HL-60/S4 treated with retinoic acid at 250 ng/mL for 4 days and 3 days (cell line): ENCODE data around the gene SH3D21.

Source experiments
- in situ Hi-C: fragments of 300-500 bp; cut with MboI; formaldehyde crosslinking; loops from 2 replicates; pipeline ENCODE4 v1.7.0; 2022; ENCODE audit warnings: low sequenced_read_pairs

Gene SH3D21

DNA sequence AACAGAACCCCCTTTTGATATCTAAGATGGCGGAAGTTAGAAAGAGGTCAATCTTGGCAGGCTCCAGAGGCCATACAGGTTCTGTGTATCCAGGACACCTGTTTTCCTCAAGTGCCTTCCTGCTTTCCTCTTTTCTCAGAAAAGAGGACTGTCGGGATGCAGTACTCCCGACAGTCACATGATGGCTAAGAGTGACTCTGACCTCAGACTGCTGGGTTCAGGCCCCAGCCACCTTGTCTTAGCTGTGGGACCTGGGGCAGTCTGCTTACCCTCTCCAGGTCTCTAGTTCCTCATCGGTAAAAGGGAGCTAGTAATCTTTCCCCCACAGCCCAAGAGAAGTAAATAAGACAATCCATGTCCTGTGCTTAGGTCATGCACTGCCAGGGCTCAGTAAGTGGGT is 49.6 kb downstream of the SH3D21 start:
- in situ Hi-C loops, result no loop called here

GRCh38 chr1:36358514-36359084 is 52.4 kb downstream of the SH3D21 start:
- in situ Hi-C loops, result no loop called here

DNA sequence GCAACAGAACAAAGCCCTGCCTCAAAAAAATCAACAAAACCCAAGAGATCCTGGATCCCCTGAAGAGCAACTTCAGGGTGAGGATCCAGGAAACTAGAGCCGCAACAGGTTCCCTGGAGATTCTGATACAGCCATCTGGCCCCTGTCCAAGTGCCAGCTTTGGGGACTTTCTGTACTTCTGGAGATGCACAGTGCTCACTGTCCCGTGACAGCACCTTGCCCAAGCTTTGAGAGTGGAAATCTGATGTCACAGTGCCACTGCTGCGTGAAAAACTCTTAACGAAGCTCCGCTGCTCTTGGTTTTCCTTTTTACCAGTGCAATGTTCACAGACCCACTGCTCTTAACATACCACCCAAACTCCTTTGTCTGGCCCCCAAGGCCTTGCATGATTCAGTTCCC is 53.2 kb downstream of the SH3D21 start:
- in situ Hi-C loops, result no loop called here

GRCh38 chr1:36359911-36360550 is 53.9 kb downstream of the SH3D21 start:
- in situ Hi-C loops, result no loop called here

- in situ Hi-C loops, result no loop called here
Observed at GRCh38 chr1:36365381-36365780, 59.2 kb downstream of the SH3D21 start.

- in situ Hi-C loops, result no loop called here
Observed at GRCh38 chr1:36366091-36366661, 60.0 kb downstream of the SH3D21 start.

DNA sequence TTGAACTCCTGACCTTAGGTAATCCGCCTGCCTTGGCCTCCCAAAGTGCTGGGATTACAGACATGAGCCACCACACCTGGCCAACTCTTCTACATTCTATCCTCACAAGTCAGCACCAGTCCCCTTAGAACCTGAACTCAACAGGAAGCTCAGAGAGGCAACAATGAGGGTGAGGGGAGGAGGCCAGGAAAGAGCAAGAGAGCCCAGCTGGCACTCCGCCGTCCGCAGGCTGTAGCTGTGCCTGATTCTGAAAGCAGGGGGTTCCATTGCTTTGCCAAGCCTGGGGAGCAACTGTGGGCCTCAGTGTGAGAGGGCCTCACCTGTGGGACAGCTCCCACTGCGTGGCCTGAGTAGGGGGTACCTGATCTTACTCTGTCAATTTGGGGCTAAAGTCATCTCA is 60.9 kb downstream of the SH3D21 start:
- in situ Hi-C loops, result no loop called here

DNA sequence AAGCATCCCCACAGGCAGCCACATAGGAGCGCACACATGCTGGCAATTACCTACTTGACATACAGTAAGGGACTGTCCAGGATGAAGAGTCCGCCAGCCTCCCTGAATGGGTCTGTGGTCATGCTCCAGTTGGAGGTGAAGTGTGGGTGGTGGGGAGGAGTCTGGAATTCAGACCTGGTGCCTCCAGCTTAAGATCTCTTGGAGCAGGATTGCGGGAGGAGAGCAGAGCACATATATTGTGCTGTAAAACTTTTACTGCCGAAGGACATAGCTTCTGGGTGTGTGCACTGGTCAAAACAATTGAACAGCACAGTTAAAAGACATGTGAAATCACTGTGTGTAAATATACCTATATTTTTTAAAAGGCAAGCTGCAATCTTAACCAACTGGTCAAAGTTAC is 61.6 kb downstream of the SH3D21 start:
- in situ Hi-C loops, result no loop called here

DNA sequence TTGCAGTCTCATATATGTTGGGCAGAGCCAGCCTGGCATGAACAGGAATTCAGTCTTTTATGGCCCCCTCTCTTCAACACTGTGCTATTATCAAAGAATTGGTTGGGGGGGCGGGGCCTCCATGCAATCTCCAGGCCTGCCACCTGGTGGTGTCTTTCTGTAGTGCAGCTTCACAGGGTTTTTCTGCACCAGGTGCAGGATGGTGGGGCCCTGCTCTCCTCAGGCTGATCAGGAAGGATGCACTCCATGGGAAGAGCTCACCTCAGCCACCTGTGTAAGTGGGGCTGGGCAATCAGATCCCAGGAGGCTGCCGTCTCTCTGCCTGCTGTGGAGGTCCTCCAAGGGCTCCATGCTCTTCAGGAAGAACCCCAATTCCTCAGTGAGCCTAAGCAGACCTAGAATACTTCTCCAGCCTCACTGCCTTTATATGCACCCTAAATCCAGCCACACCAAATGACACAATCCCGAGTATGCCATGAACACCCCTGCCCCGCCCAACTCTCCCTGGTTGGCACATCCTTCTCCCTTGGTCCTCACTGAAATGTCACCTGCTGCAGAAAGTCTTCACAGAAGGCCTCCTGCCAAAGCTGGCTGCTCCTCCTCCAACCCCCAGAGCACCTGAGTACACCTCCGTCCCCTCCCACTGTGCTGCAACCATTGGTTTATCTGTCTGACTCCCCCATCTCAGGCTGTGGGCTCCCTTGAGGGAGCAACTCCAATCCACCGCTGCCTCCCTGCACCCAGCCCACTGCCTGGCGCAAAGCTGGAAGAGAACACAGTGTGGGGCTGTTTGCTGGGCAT is 63.1 kb downstream of the SH3D21 start:
- in situ Hi-C loops, result no loop called here
